Karpas-422 (cell line): ENCODE results near the gene TRPV3. TPM values are rescaled to one million over a fixed set of nuclear protein-coding genes. Genes with fewer than 3 reads are reported as not detected.
A peak's percentile ranks its signal among the peaks of the same experiment; 100 is the strongest.

Source experiments
- DNase-seq: peaks from one replicate; pipeline ENCODE4 v3.0.0-alpha.2; 2015
- H2AFZ ChIP-seq: fragments of 200-600 bp; sonication (generic); 2 replicates; pipeline ENCODE4 v1.6.1; 2014; ENCODE audit warnings: antibody characterized with exemption, low read length, mixed read lengths
- H3K27ac ChIP-seq: fragments of 200-600 bp; sonication (generic); 2 replicates; pipeline ENCODE4 v1.5.1; 2014; ENCODE audit warnings: mild to moderate bottlenecking, low read length, moderate library complexity
- H3K27me3 ChIP-seq: fragments of 200-600 bp; sonication (generic); 2 replicates; pipeline ENCODE4 v1.6.1; 2014; ENCODE audit warnings: low read length, mixed read lengths
- H3K36me3 ChIP-seq: fragments of 200-600 bp; sonication (generic); 2 replicates; pipeline ENCODE4 v1.6.1; 2014; ENCODE audit warnings: low read length, mixed read lengths; ENCODE audit not compliant: insufficient read depth
- H3K4me1 ChIP-seq: fragments of 200-600 bp; sonication (generic); 2 replicates; pipeline ENCODE4 v1.6.1; 2014; ENCODE audit warnings: mild to moderate bottlenecking, low read length, mixed read lengths
- H3K4me2 ChIP-seq: fragments of 200-600 bp; sonication (generic); 2 replicates; pipeline ENCODE4 v1.6.1; 2014; ENCODE audit warnings: low read length, low read depth, mild to moderate bottlenecking; ENCODE audit not compliant: poor library complexity, severe bottlenecking
- H3K4me3 ChIP-seq: fragments of 200-600 bp; sonication (generic); 2 replicates; pipeline ENCODE4 v1.5.1; 2014; ENCODE audit warnings: mild to moderate bottlenecking, antibody characterized with exemption, low read length, mixed read lengths
- H3K79me2 ChIP-seq: fragments of 200-600 bp; sonication (generic); 2 replicates; pipeline ENCODE4 v1.6.1; 2014; ENCODE audit warnings: mild to moderate bottlenecking, low read length, mixed read lengths
- H3K9ac ChIP-seq: fragments of 200-600 bp; sonication (generic); 2 replicates; pipeline ENCODE4 v1.6.0; 2014; ENCODE audit warnings: low read length
- H3K9me2 ChIP-seq: fragments of 200-600 bp; sonication (generic), shearing (Covaris generic); replicated peaks from 2 replicates; pipeline ENCODE4 v1.6.0; 2014; ENCODE audit warnings: mild to moderate bottlenecking, low read length, moderate library complexity; ENCODE audit not compliant: insufficient read depth
- H3K9me3 ChIP-seq: fragments of 300-700, 200-600 bp; sonication (generic); 2 replicates; pipeline ENCODE4 v1.6.1; 2014; ENCODE audit warnings: low read length, mixed read lengths
- H4K20me1 ChIP-seq: fragments of 200-600 bp; sonication (generic); 2 replicates; pipeline ENCODE4 v1.6.1; 2014; ENCODE audit warnings: mild to moderate bottlenecking, antibody characterized with exemption, low read length, low read depth; ENCODE audit not compliant: insufficient read depth
- total RNA-seq: library from RNA; depleted of rRNA; stranded (reverse); fragments of >200 nt; shearing (Covaris generic); gene quantifications from 2 replicates; pipeline ENCODE4 v1.2.3, GENCODE V29; 2014; ENCODE audit warnings: low replicate concordance; rRNA removed

TRPV3 gene
- total RNA-seq = 0.87 and 1.4 TPM in 2 replicates

GRCh38 chr17:3557768-3558583 lies at the start of gene TRPV3:
Gene TRPV3 (minus strand): TSS chr17:3557812. CDS start chr17:3554850, 2,962 bp downstream.
- peak; percentile 71 for DNase-seq
- no peak within 1 kb of the TSS for H3K4me2 ChIP-seq
- no peaks in the 10 kb centered on the region for H3K36me3 ChIP-seq
- no peak within 1 kb of the TSS for H3K4me3 ChIP-seq
- H4K20me1 ChIP-seq = no peaks in the 10 kb centered on the region
- H3K9ac ChIP-seq = no peak within 1 kb of the TSS
- H3K4me1 ChIP-seq = peaks cover 12% of the 10 kb centered on the region; the same call in 1 of the 2 replicates
- no peak within 1 kb of the TSS for H3K27ac ChIP-seq
- no peak within 1 kb of the TSS for H2AFZ ChIP-seq
- H3K9me3 ChIP-seq = no peaks in the 10 kb centered on the region
- H3K9me2 ChIP-seq = no peaks in the 10 kb centered on the region
- H3K27me3 ChIP-seq = no peaks in the 10 kb centered on the region
- H3K79me2 ChIP-seq = no peaks in the 10 kb centered on the region

GRCh38 chr17:3603870-3604259 lies 46.3 kb upstream of the TRPV3 start:
- DNase-seq = no peak
- Histone ChIP-seq H3K79me2 (no peaks in the 10 kb centered on the region), H2AFZ (no peak overlapping the region), H3K4me1 (no peaks in the 10 kb centered on the region), H3K9me2 (no peaks in the 10 kb centered on the region), H3K36me3 (no peaks in the 10 kb centered on the region), H3K9ac (no peak overlapping the region), H3K27me3 (no peaks in the 10 kb centered on the region), H3K4me3 (no peak overlapping the region), H3K4me2 (no peak overlapping the region), H3K9me3 (no peaks in the 10 kb centered on the region), H4K20me1 (no peaks in the 10 kb centered on the region), H3K27ac (no peak overlapping the region)

- Histone ChIP-seq H3K27ac (no peak overlapping the region), H3K4me1 (no peaks in the 10 kb centered on the region), H3K9ac (no peak overlapping the region), H3K27me3 (no peaks in the 10 kb centered on the region), H3K36me3 (no peaks in the 10 kb centered on the region), H3K9me2 (no peaks in the 10 kb centered on the region), H3K4me3 (no peak overlapping the region), H3K4me2 (no peak overlapping the region), H3K9me3 (no peaks in the 10 kb centered on the region), H3K79me2 (no peaks in the 10 kb centered on the region), H4K20me1 (no peaks in the 10 kb centered on the region), H2AFZ (no peak overlapping the region)
- no peak for DNase-seq
Measured at GRCh38 chr17:3603119-3603869, 45.7 kb upstream of the TRPV3 start.

- H2AFZ ChIP-seq = no peak overlapping the region
- no peaks in the 10 kb centered on the region for H3K36me3 ChIP-seq
- peak; percentile 92 for DNase-seq
- H3K79me2 ChIP-seq = no peaks in the 10 kb centered on the region
- H3K27me3 ChIP-seq = no peaks in the 10 kb centered on the region
- H3K4me2 ChIP-seq = no peak overlapping the region
- no peaks in the 10 kb centered on the region for H3K9me3 ChIP-seq
- no peaks in the 10 kb centered on the region for H3K4me1 ChIP-seq
- no peak overlapping the region for H3K9ac ChIP-seq
- H3K4me3 ChIP-seq = no peak overlapping the region
- H3K9me2 ChIP-seq = no peaks in the 10 kb centered on the region
- H4K20me1 ChIP-seq = no peaks in the 10 kb centered on the region
- no peak overlapping the region for H3K27ac ChIP-seq
Measured at GRCh38 chr17:3602499-3602898, 44.9 kb upstream of the TRPV3 start.

- Histone ChIP-seq H3K9me2 (no peaks in the 10 kb centered on the region), H3K36me3 (no peaks in the 10 kb centered on the region), H3K27me3 (no peaks in the 10 kb centered on the region), H3K4me3 (no peak overlapping the region), H3K9me3 (no peaks in the 10 kb centered on the region), H4K20me1 (no peaks in the 10 kb centered on the region), H3K79me2 (no peaks in the 10 kb centered on the region), H3K4me1 (no peaks in the 10 kb centered on the region), H3K4me2 (no peak overlapping the region), H3K9ac (no peak overlapping the region), H3K27ac (no peak overlapping the region), H2AFZ (no peak overlapping the region)
- no peak for DNase-seq
Measured at GRCh38 chr17:3600529-3601205, 43.1 kb upstream of the TRPV3 start.

- Histone ChIP-seq H3K9me3 (no peaks in the 10 kb centered on the region), H3K79me2 (no peaks in the 10 kb centered on the region), H3K4me2 (no peak overlapping the region), H3K27ac (no peak overlapping the region), H3K9ac (no peak overlapping the region), H3K27me3 (no peaks in the 10 kb centered on the region), H2AFZ (no peak overlapping the region), H3K4me3 (no peak overlapping the region), H3K36me3 (no peaks in the 10 kb centered on the region), H3K9me2 (no peaks in the 10 kb centered on the region), H3K4me1 (no peaks in the 10 kb centered on the region), H4K20me1 (no peaks in the 10 kb centered on the region)
- no peak for DNase-seq
Measured at GRCh38 chr17:3598078-3598477, 40.5 kb upstream of the TRPV3 start.

- H3K9ac ChIP-seq = no peak overlapping the region
- H3K9me3 ChIP-seq = no peaks in the 10 kb centered on the region
- no peaks in the 10 kb centered on the region for H3K36me3 ChIP-seq
- no peaks in the 10 kb centered on the region for H3K9me2 ChIP-seq
- no peak overlapping the region for H3K4me3 ChIP-seq
- H3K27me3 ChIP-seq = no peaks in the 10 kb centered on the region
- no peak overlapping the region for H2AFZ ChIP-seq
- DNase-seq = no peak
- H3K27ac ChIP-seq = no peak overlapping the region
- H3K4me2 ChIP-seq = no peak overlapping the region
- no peaks in the 10 kb centered on the region for H3K4me1 ChIP-seq
- no peaks in the 10 kb centered on the region for H3K79me2 ChIP-seq
- no peaks in the 10 kb centered on the region for H4K20me1 ChIP-seq
Measured at GRCh38 chr17:3596804-3597464, 39.3 kb upstream of the TRPV3 start.
